ENCODE measurements around the gene PAPOLA.

PAPOLA gene

GRCh38 chr14:96564389-96564788 is 62.2 kb downstream of the PAPOLA start:
- in situ Hi-C loops (cut with MboI; ENCODE audit: low sequenced_read_pairs), result no loop called here

- in situ Hi-C loops (cut with MboI; ENCODE audit: low sequenced_read_pairs), result no loop called here
These were observed 63.6 kb downstream of the PAPOLA start for GRCh38 chr14:96565811-96566210.

DNA sequence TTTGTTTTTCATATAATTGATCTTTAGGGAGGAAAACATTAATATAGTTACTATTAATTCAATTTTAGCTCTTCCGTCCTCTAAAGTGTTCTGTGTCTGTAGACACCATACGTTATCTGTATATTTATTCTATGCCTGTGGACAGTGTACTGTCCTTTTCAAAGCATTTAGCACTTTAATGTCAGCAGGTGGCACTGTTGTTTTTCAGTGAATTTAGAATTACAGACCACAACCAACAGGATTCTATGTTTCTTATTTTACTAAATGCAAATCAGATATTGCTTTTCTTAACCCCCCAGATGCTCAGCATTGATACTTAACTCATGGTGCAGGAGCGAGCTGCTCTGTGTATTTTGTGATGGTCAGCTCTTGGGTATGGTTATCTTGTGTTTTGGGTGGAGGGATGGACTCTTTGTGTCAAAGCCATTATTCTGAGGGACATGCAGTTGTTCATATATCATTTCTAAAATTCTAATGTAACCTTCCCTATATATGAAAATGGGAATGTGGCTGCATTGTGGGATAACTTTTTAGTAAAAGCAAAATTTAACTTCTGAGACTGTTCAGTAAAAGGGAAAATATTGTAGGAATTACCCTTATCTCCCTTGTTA is 65.2 kb downstream of the PAPOLA start:
- in situ Hi-C loops (cut with MboI; ENCODE audit: low sequenced_read_pairs), result no loop called here

- in situ Hi-C loops (cut with MboI; ENCODE audit: low sequenced_read_pairs), result no loop called here
These were observed 66.4 kb downstream of the PAPOLA start for GRCh38 chr14:96568621-96569020.

- in situ Hi-C loops (cut with MboI; ENCODE audit: low sequenced_read_pairs), result no loop called here
These were observed 69.1 kb downstream of the PAPOLA start for GRCh38 chr14:96571311-96571710.

- in situ Hi-C loops (cut with MboI; ENCODE audit: low sequenced_read_pairs), result no loop called here
These were observed 71.4 kb downstream of the PAPOLA start for GRCh38 chr14:96573473-96574100.

DNA sequence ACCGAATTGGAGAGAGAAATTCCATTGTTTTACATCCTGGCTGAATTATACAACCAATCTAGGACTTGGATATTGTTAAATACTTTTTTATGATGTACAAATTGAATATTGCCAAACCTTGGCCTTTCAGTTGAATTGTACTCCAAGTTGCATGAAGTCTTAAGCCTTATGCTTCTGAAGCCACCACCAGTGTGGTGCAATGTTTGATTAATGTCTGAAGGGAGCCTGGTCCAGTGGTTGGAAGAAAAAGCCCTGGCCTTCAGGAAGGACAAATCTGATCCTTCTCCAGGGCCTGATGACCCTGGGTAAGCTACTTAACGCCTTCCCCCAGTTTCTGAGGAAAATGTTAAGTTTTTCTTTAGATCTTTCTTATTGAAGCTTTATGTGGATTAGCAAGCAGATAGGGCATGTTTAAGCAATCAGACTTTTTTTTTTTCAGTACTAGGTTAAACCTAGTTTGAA is 72.0 kb downstream of the PAPOLA start:
- in situ Hi-C loops (cut with MboI; ENCODE audit: low sequenced_read_pairs), result no loop called here

- in situ Hi-C loops (cut with MboI; ENCODE audit: low sequenced_read_pairs), result no loop called here
These were observed 72.8 kb downstream of the PAPOLA start for GRCh38 chr14:96574633-96575632.

GRCh38 chr14:96576359-96576758 is 74.2 kb downstream of the PAPOLA start:
- in situ Hi-C loops (cut with MboI; ENCODE audit: low sequenced_read_pairs), result no loop called here

GRCh38 chr14:96576937-96577336 is 74.8 kb downstream of the PAPOLA start:
- in situ Hi-C loops (cut with MboI; ENCODE audit: low sequenced_read_pairs), result no loop called here

DNA sequence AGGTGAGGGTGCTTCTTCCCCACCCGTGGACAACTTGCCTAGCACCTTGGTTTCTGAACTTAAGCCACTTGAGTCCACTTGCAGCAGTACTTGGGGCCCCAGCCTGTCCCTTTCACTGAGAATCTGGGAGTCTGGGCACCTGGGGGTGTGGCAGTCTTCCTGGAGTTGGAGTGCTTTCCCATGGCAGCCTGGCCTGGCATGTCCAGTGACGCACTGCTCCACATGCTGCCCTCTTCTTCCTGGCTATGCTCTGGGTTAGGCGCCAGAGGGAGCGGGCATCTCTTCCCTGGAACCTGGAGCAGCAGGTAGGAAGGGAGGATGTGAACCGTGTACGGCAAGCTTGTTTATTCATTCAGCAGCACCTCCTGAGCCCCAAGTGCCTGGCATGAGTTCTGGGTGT is 76.4 kb downstream of the PAPOLA start:
- in situ Hi-C loops (cut with MboI; ENCODE audit: low sequenced_read_pairs), result no loop called here

- in situ Hi-C loops (cut with MboI; ENCODE audit: low sequenced_read_pairs), result no loop called here
These were observed 77.2 kb downstream of the PAPOLA start for GRCh38 chr14:96579358-96579757.

DNA sequence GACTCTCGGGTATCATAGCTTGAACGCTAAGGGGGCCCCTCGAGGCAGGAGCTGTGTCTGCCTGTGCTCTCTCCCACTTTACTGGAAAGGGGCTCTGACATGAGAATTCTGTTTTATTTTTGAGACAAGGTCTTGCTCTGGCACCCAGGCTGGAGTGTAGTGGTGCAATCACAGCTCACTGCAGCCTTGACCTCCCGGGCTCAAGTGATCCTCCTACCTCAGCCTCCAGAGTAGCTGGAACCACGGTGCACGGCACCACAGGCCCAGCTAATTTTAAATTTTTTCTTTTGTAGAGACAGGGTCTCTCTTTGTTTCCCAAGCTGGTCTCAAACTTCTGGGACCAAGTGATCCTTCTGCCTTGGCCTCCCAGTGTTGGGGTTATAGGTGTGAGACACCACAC is 77.7 kb downstream of the PAPOLA start:
- in situ Hi-C loops (cut with MboI; ENCODE audit: low sequenced_read_pairs), result no loop called here

GRCh38 chr14:96580566-96580965 is 78.4 kb downstream of the PAPOLA start:
- in situ Hi-C loops (cut with MboI; ENCODE audit: low sequenced_read_pairs), result no loop called here

- in situ Hi-C loops (cut with MboI; ENCODE audit: low sequenced_read_pairs), result no loop called here
These were observed 78.8 kb downstream of the PAPOLA start for GRCh38 chr14:96581026-96581425.

- in situ Hi-C loops (cut with MboI; ENCODE audit: low sequenced_read_pairs), result no loop called here
These were observed 79.7 kb downstream of the PAPOLA start for GRCh38 chr14:96581902-96582301.

DNA sequence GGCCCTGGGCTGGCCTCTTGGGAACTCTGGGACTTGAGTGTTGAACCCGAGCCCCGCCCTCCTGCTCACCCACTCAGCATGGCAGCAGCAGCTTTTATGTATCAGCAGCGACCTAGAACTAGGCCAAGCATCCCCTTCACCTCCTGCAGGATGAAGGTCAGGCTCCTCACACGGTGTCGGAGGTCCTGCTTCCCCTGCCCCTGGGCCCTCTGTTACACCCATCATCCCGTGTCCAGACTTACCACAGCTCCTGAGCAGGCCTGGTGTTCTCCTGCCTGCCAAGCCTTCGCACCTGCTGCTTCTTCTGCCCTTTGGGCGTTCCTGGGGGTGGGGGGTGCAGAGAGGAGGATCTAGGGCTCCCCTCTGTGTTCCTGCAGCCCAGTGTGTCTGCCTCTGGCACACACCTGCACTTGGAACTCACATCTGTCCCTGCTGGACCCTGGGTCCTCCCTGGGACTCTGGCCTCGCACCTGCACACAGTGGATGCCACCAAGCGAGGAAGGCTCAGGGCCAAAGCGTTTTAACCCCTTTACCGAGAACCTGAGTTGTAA is 80.3 kb downstream of the PAPOLA start:
- in situ Hi-C loops (cut with MboI; ENCODE audit: low sequenced_read_pairs), result no loop called here

DNA sequence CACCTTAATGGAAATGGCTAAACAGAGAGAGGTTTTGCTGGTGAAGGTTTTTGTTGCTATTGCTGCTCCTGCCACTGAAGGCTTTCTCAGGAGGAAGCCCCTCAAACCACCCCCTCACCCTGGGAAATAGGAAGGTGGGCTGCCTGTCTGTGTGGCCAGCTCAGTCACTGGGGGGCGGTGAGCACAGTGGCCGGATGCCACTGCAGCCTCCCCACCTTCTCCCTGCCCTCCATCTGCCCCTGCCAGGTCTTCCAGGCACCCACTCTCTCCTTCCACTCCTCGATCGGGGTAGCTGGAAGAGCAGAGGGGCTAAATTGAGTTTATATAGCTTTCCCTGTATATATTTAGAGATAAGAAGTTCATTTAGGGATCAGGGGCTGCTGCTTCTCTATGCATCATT is 80.8 kb downstream of the PAPOLA start:
- in situ Hi-C loops (cut with MboI; ENCODE audit: low sequenced_read_pairs), result no loop called here

DNA sequence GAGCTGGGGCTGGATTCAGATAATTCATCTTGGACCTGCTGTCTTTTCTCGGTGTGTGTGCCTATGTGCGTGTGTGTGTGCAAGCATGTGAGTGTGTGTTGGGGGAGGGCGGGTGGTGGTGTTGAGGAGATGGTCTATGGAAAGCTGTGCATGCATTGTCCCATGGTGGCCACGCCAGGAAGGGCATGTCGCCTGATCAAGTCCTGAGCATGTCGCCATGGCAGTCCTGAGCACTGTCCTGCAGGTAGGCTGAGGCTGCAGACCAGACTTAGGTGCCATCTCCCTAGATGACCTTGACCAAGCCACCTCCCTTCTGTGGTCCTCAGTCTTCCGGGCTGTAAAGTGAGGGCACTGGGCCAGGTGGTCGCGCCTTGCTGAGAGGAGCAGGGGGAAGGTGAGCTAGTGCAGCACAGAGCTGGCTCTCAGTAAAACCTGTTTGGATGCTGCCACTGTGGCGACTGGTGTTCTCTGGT is 81.4 kb downstream of the PAPOLA start:
- in situ Hi-C loops (cut with MboI; ENCODE audit: low sequenced_read_pairs), result no loop called here

GRCh38 chr14:96584199-96584906 is 82.2 kb downstream of the PAPOLA start:
- in situ Hi-C loops (cut with MboI; ENCODE audit: low sequenced_read_pairs), result no loop called here

All from HL-60/S4 treated with phorbol 12-myristate 13-acetate at 8.2 ng/mL for 4 days and 3 days (cell line).